HepG2 (cell line): ENCODE data around the gene SLC16A11. TPM values are rescaled to one million over a fixed set of nuclear protein-coding genes. Genes with fewer than 3 reads are reported as not detected.

ENCODE experiments used
- ATAC-seq: fragments of 200-7000 bp; cut with Tn5 transposase; 3 replicates; pipeline ENCODE4 v1.9.1; 2020; ENCODE audit warnings: mild to moderate bottlenecking, moderate library complexity
- BruUV-seq: library from RNA; stranded (reverse); fragments of 400-500 nt; replicated peaks from 2 replicates; lab custom pipeline; 2021; lab: Mats Ljungman, UMichigan
- CTCF ChIA-PET: fragments of 300-600 bp; formaldehyde crosslinking; extraction: SDS; loops from one replicate; lab custom pipeline; 2021; ENCODE audit warnings: low total read pairs, inconsistent platforms, low intra/inter-chr PET ratio; lab: Yijun Ruan, JAX
- POLR2A ChIA-PET: fragments of 350-600 bp; sonication (Branson Sonifier 250); formaldehyde crosslinking; loops from one replicate; lab custom pipeline; 2020; ENCODE audit warnings: antibody characterized with exemption, inconsistent platforms; lab: Yijun Ruan, JAX
- DNase-seq: peaks from one replicate; pipeline ENCODE4 v3.0.0-alpha.2; 2015; ENCODE audit warnings: low spot score
- FAIRE-seq: peaks from 3 replicates; lab custom pipeline; 2011; peaks lifted over from hg19 to GRCh38; lab: Jason Lieb, UNC
- H2AFZ ChIP-seq: one replicate; pipeline ENCODE4 v1.6.1; 2011; ENCODE audit warnings: low read length, inconsistent platforms
- H3K27ac ChIP-seq: fragments of 300-600 bp; 3 replicates; pipeline ENCODE4 v1.8.0; 2011; ENCODE audit warnings: mixed run types, mild to moderate bottlenecking, mixed read lengths, low read length, inconsistent platforms; ENCODE audit not compliant: insufficient read depth; ENCODE audit errors: extremely low read length
- H3K27me3 ChIP-seq, 2 experiments: fragments of 200-600 bp in 1 of 2; 2 replicates in 1 of 2; 3 replicates in 1 of 2; pipeline versions ENCODE4 v1.6.0 to v1.8.0; 2011; ENCODE audit warnings: low read length in 2 of 2, mild to moderate bottlenecking in 2 of 2, moderate library complexity in 2 of 2, inconsistent platforms in 1 of 2; ENCODE audit not compliant: insufficient read depth in 2 of 2, control insufficient read depth in 1 of 2
- H3K36me3 ChIP-seq, 2 experiments: fragments of 200-600 bp in 1 of 2; replicated peaks in 1 of 2; 2 replicates in 1 of 2; 3 replicates in 1 of 2; pipeline versions ENCODE4 v1.5.1 to v1.8.0; 2011; ENCODE audit warnings: low read length in 2 of 2, inconsistent platforms in 1 of 2; ENCODE audit not compliant: insufficient read depth in 2 of 2, control insufficient read depth in 1 of 2
- H3K4me1 ChIP-seq: 2 replicates; pipeline ENCODE4 v1.5.1; 2012; ENCODE audit warnings: low read length, inconsistent platforms; ENCODE audit not compliant: insufficient read depth
- H3K4me2 ChIP-seq: 2 replicates; pipeline ENCODE4 v1.6.0; 2011; ENCODE audit warnings: low read depth, low read length, inconsistent platforms
- H3K4me3 ChIP-seq, 3 experiments: fragments of 200-600 bp in 1 of 3; sonication (generic), shearing (Covaris generic) in 1 of 3; replicated peaks in 1 of 3; 2 replicates each; pipeline ENCODE4 v1.5.1; 2011 to 2016; ENCODE audit warnings: low read length in 3 of 3, inconsistent platforms in 2 of 3, low read depth in 2 of 3, mild to moderate bottlenecking in 2 of 3, control low read depth in 1 of 3, mixed read lengths in 1 of 3; ENCODE audit not compliant: insufficient read depth in 1 of 3
- H3K79me2 ChIP-seq: one replicate; pipeline ENCODE4 v1.6.1; 2011; ENCODE audit warnings: low read length, inconsistent platforms; ENCODE audit not compliant: insufficient read depth
- H3K9ac ChIP-seq: 2 replicates; pipeline ENCODE4 v1.6.0; 2011; ENCODE audit warnings: mild to moderate bottlenecking, low read depth, low read length, inconsistent platforms; ENCODE audit not compliant: insufficient read depth
- H3K9me3 ChIP-seq: 2 replicates; pipeline ENCODE4 v1.5.1; 2012; ENCODE audit warnings: mild to moderate bottlenecking, low read length
- H4K20me1 ChIP-seq: 2 replicates; pipeline ENCODE4 v1.6.0; 2011; ENCODE audit warnings: inconsistent platforms, mild to moderate bottlenecking, low read length, moderate library complexity; ENCODE audit not compliant: insufficient read depth
- AGO2 ChIP-seq: fragments of 200-400 bp; formaldehyde crosslinking; optimal IDR thresholded peaks from 2 replicates; pipeline ENCODE3; 2017; ENCODE audit warnings: mild to moderate bottlenecking, low read depth, low read length, moderate library complexity
- CHCHD3 ChIP-seq: sonication (generic); formaldehyde crosslinking; IDR thresholded peaks from 2 replicates; pipeline ENCODE4 v1.8.0; 2022; ENCODE audit warnings: mild to moderate bottlenecking, missing genetic modification reagents, moderate library complexity
- ESRRA ChIP-seq: sonication (generic); formaldehyde crosslinking; IDR thresholded peaks from 2 replicates; pipeline ENCODE4 v1.5.1; 2020; ENCODE audit warnings: mild to moderate bottlenecking, low read depth, missing genetic modification reagents
- HNF4G ChIP-seq, 2 experiments: sonication (generic) in 1 of 2; formaldehyde crosslinking in 1 of 2; IDR thresholded peaks; 2 replicates each; pipeline versions ENCODE4 v1.4.0 to v1.6.1; 2011 to 2020; ENCODE audit warnings: borderline replicate concordance in 2 of 2, low read depth in 2 of 2, mild to moderate bottlenecking in 2 of 2, low read length in 1 of 2, missing genetic modification reagents in 1 of 2, moderate library complexity in 1 of 2
- HNRNPLL ChIP-seq: fragments of 200-400 bp; formaldehyde crosslinking; IDR thresholded peaks from 2 replicates; pipeline ENCODE4 v1.6.1; 2017; ENCODE audit warnings: mild to moderate bottlenecking, low read depth, low read length; ENCODE audit not compliant: poor library complexity, severe bottlenecking
- KAT7 ChIP-seq: IDR thresholded peaks from 2 replicates; pipeline ENCODE4 v1.6.1; 2018; ENCODE audit warnings: borderline replicate concordance, missing compliant biosample characterization
- KAT8 ChIP-seq: IDR thresholded peaks from 2 replicates; pipeline ENCODE4 v1.6.1; 2016; ENCODE audit warnings: missing genetic modification reagents, missing compliant biosample characterization
- KDM3A ChIP-seq: IDR thresholded peaks from 2 replicates; pipeline ENCODE4 v1.6.1; 2018; ENCODE audit warnings: low read depth, missing compliant biosample characterization
- KMT2B ChIP-seq: IDR thresholded peaks from 2 replicates; pipeline ENCODE4 v1.6.1; 2016; ENCODE audit warnings: missing genetic modification reagents, missing compliant biosample characterization
- SIX1 ChIP-seq: sonication (generic); formaldehyde crosslinking; IDR thresholded peaks from 2 replicates; pipeline ENCODE4 v1.4.0; 2020; ENCODE audit warnings: missing genetic modification reagents, borderline replicate concordance
- TBX2 ChIP-seq: sonication (generic); formaldehyde crosslinking; IDR thresholded peaks from 2 replicates; pipeline ENCODE4 v1.5.0; 2020; ENCODE audit warnings: missing genetic modification reagents, mild to moderate bottlenecking, borderline replicate concordance
- ZBTB26 ChIP-seq: IDR thresholded peaks from 2 replicates; pipeline ENCODE4 v1.6.1; 2016; ENCODE audit warnings: missing compliant biosample characterization, missing genetic modification reagents, borderline replicate concordance
- ZFP1 ChIP-seq: IDR thresholded peaks from 2 replicates; pipeline ENCODE4 v1.6.1; 2016
- ZFP41 ChIP-seq: sonication (generic); formaldehyde crosslinking; IDR thresholded peaks from 2 replicates; pipeline ENCODE4 v1.4.0; 2020; ENCODE audit warnings: mild to moderate bottlenecking, missing genetic modification reagents, borderline replicate concordance
- ZGPAT ChIP-seq: IDR thresholded peaks from 2 replicates; pipeline ENCODE4 v1.6.1; 2016; ENCODE audit warnings: mild to moderate bottlenecking
- ZNF543 ChIP-seq: sonication (generic); formaldehyde crosslinking; IDR thresholded peaks from 2 replicates; pipeline ENCODE4 v1.4.0; 2020; ENCODE audit warnings: mild to moderate bottlenecking, missing genetic modification reagents
- ZNF556 ChIP-seq: sonication (generic); formaldehyde crosslinking; IDR thresholded peaks from 2 replicates; pipeline ENCODE4 v1.4.0; 2020; ENCODE audit warnings: mild to moderate bottlenecking, missing genetic modification reagents, borderline replicate concordance
- ZNF768 ChIP-seq: sonication (generic); formaldehyde crosslinking; IDR thresholded peaks from 2 replicates; pipeline ENCODE4 v1.4.0; 2020; ENCODE audit warnings: missing genetic modification reagents
- ZNF777 ChIP-seq: sonication (generic); formaldehyde crosslinking; IDR thresholded peaks from 2 replicates; pipeline ENCODE4 v1.4.0; 2020; ENCODE audit warnings: missing genetic modification reagents
- WGBS: methylation state at CpG from one replicate; pipeline ENCODE4 v1.1.6; 2017; ENCODE audit warnings: low lambda C conversion rate; 5-methylcytosine and 5-hydroxymethylcytosine counted together
- in situ Hi-C: cut with HindIII; loops from 2 replicates; pipeline ENCODE4 v1.10.0; 2017; ENCODE audit warnings: low pct_unique_long_range_greater_than_20kb; ENCODE audit not compliant: extremely low pct_ligation_motif_present
- intact Hi-C: fragments of 100-400 bp; cut with micrococcal nuclease; formaldehyde crosslinking; loops from one replicate; pipeline ENCODE4 v1.10.0; 2022; ENCODE audit not compliant: unreplicated experiment
- polyA plus RNA-seq, 8 experiments: library from polyadenylated mRNA; depleted of rRNA in 3 of 8; stranded (reverse) in 7 of 8; unstranded in 1 of 8; fragments of >200 nt; fragmentation: Illumina TruSeq in 4 of 8; extraction: Trizol in 4 of 8; gene quantifications; 2 replicates each; pipeline versions ENCODE4 v1.2.1 to v1.2.3, GENCODE V29; 2011 to 2016; ENCODE audit warnings: low read depth in 4 of 8, missing spikeins in 1 of 8, mixed read lengths in 1 of 8; ENCODE audit not compliant: insufficient read depth in 1 of 8
- total RNA-seq, 5 experiments: library from RNA; depleted of rRNA; stranded (reverse); fragments of >200 nt; fragmentation: Illumina TruSeq; extraction: Trizol; gene quantifications; 2 replicates each; pipeline ENCODE4 v1.2.3, GENCODE V29; 2016; ENCODE audit warnings: low read depth in 1 of 5

Gene SLC16A11
- total and polyA plus RNA-seq, 2 of the 13 experiments (the other 11 are each of a cell fraction or from before 2014, with no cell fraction given) = not detected

- H3K4me1 ChIP-seq = peaks cover 55% of the 10 kb centered on the region
- H4K20me1 ChIP-seq = no peaks in the 10 kb centered on the region
- 14% methylated on average over 22 of the region's 53 CpGs for WGBS
- peak; percentile 85 for ATAC-seq
- ChIA-PET POLR2A (interaction anchor here (0.7 to 1.7 kb wide), 4 partner anchors 10 to 23 kb away, joined by 3 to 14 read pairs (median 7); partner anchors contain the start of genes RNASEK and SLC16A13), CTCF (interaction anchor here (1.8 to 2.8 kb wide), 3 partner anchors 18 to 179 kb away, joined by 6 to 23 read pairs (median 6); no protein-coding TSS in a partner anchor)
- DNase-seq = no peak
- FAIRE-seq = peak; percentile 23
- peak overlapping the region; percentile 79 for H2AFZ ChIP-seq
- H3K27me3 ChIP-seq = peaks cover 0 to 7% of the 10 kb centered on the region in 2 experiments; a peak in 4 of 5 replicates
- in situ Hi-C loops (no loop called here), intact Hi-C loops (loop anchor here (1.0 to 10.0 kb wide), 3 partner anchors 18 to 177 kb away; no protein-coding TSS in a partner anchor)
- H3K9me3 ChIP-seq = no peaks in the 10 kb centered on the region
- H3K4me2 ChIP-seq = peak overlapping the region; percentile 100
- H3K36me3 ChIP-seq = no peaks in the 10 kb centered on the region
- no peak overlapping the region for H3K27ac ChIP-seq
- H3K79me2 ChIP-seq = no peaks in the 10 kb centered on the region
- peak overlapping the region; percentile 48 for H3K9ac ChIP-seq
- no TSS peak for BruUV-seq
- peak overlapping the region; percentile 58 to 73 (median 71) for H3K4me3 ChIP-seq
- TF ChIP-seq KAT7 (CRISPR knock-in tag) = peak; percentile 47; the same call in 1 of the 2 replicates
- peak; percentile 27; the same call in 1 of the 2 replicates for TF ChIP-seq ESRRA
- 0 out of 2 replicates have a peak, but pooled peaks have one; percentile 17 for TF ChIP-seq SIX1
- TF ChIP-seq CHCHD3 (CRISPR knock-in tag) = no peak
- TF ChIP-seq AGO2 = no peak
- TF ChIP-seq ZBTB26 (CRISPR knock-in tag) = 0 out of 2 replicates have a peak, but pooled peaks have one; percentile 54
- peak; percentile 36; the same call in 1 of the 2 replicates for TF ChIP-seq ZNF556 (CRISPR knock-in tag)
- no peak for TF ChIP-seq ZFP1 (CRISPR knock-in tag)
- no peak for TF ChIP-seq HNF4G (IDR thresholded peaks at IDR 0.05; ENCODE audit: borderline replicate concordance, low read depth, low read length)
- 0 out of 2 replicates have a peak, but pooled peaks have one; percentile 34 for TF ChIP-seq HNF4G (CRISPR knock-in tag; IDR thresholded peaks at IDR 0.05; ENCODE audit: borderline replicate concordance, low read depth)
- peak; percentile 59; the same call in 1 of the 2 replicates for TF ChIP-seq KDM3A (CRISPR knock-in tag)
- peak; percentile 93 for TF ChIP-seq ZNF777
- TF ChIP-seq ZNF543 (CRISPR knock-in tag) = 0 out of 2 replicates have a peak, but pooled peaks have one; percentile 54
- peak; percentile 63; the same call in 1 of the 2 replicates for TF ChIP-seq KMT2B
- peak; percentile 51; the same call in 1 of the 2 replicates for TF ChIP-seq TBX2 (CRISPR knock-in tag)
- peak; percentile 51 for TF ChIP-seq HNRNPLL
- TF ChIP-seq ZGPAT (CRISPR knock-in tag) = peak; percentile 60; the same call in 1 of the 2 replicates
- TF ChIP-seq ZNF768 (CRISPR knock-in tag) = peak; percentile 43; the same call in 1 of the 2 replicates
- TF ChIP-seq ZFP41 (CRISPR knock-in tag) = no peak
- peak; percentile 62; the same call in 1 of the 2 replicates for TF ChIP-seq KAT8
Observed at GRCh38 chr17:7021993-7022778, 21.7 kb downstream of the SLC16A11 start.
